ENCODE results near the gene NPAS3.

DNA sequence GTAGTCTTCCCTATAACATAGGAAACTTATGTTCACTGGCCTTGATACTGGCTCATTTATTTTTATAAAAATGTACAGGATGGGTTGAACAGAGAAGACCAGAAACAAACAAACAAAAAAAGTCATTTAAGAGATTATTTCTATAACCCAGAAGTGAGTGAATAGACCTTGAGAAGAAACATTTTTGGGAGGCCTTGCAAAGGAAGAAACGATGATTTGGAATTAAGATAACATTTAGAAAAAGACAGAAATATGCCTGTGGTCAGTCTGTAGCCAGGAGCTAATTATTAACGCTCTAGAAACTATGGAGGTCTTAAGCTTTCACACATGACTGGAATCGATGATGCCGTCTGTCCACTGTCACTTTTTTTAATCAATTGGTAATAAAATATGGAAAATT is 748.2 kb downstream of the NPAS3 start:
- no peak for TF ChIP-seq POLR2AphosphoS5 (IDR thresholded peaks at IDR 0.05)
- TF ChIP-seq, protein P1, sequence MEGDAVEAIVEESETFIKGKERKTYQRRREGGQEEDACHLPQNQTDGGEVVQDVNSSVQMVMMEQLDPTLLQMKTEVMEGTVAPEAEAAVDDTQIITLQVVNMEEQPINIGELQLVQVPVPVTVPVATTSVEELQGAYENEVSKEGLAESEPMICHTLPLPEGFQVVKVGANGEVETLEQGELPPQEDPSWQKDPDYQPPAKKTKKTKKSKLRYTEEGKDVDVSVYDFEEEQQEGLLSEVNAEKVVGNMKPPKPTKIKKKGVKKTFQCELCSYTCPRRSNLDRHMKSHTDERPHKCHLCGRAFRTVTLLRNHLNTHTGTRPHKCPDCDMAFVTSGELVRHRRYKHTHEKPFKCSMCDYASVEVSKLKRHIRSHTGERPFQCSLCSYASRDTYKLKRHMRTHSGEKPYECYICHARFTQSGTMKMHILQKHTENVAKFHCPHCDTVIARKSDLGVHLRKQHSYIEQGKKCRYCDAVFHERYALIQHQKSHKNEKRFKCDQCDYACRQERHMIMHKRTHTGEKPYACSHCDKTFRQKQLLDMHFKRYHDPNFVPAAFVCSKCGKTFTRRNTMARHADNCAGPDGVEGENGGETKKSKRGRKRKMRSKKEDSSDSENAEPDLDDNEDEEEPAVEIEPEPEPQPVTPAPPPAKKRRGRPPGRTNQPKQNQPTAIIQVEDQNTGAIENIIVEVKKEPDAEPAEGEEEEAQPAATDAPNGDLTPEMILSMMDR (IDR thresholded peaks at IDR 0.05) = no peak
- TF ChIP-seq POLR2A (IDR thresholded peaks at IDR 0.05) = no peak
